ACC112 (cell line): ENCODE results near the gene FNIP1.
"Not testable (repeated sequence)": the region's sequence is repeated elsewhere in the genome, so short reads cannot be mapped to it uniquely, and the experiment has no call there.

Experiments
- H2AFZ ChIP-seq: fragments of 200-600 bp; sonication (generic); one replicate; pipeline ENCODE4 v1.6.0; 2017; ENCODE audit warnings: antibody characterized with exemption, low read length; ENCODE audit not compliant: unreplicated experiment
- H3K27ac ChIP-seq: fragments of 200-600 bp; sonication (generic); 2 replicates; pipeline ENCODE4 v1.5.1; 2014; ENCODE audit warnings: low read depth, mild to moderate bottlenecking, antibody characterized with exemption, low read length, moderate library complexity
- H3K27me3 ChIP-seq: fragments of 200-600 bp; sonication (generic); 2 replicates; pipeline ENCODE4 v1.6.1; 2014; ENCODE audit warnings: mild to moderate bottlenecking, antibody characterized with exemption, low read length, moderate library complexity, mixed read lengths; ENCODE audit not compliant: insufficient read depth
- H3K36me3 ChIP-seq: fragments of 200-600 bp; sonication (generic); 2 replicates; pipeline ENCODE4 v1.6.1; 2016; ENCODE audit warnings: mild to moderate bottlenecking, antibody characterized with exemption, low read length, moderate library complexity, mixed read lengths; ENCODE audit not compliant: insufficient read depth
- H3K4me1 ChIP-seq: fragments of 200-600 bp; sonication (generic); one replicate; pipeline ENCODE4 v1.6.1; 2016; ENCODE audit warnings: low read length, mixed read lengths; ENCODE audit not compliant: insufficient read depth, unreplicated experiment, control insufficient read depth
- H3K4me3 ChIP-seq: fragments of 200-600 bp; sonication (generic); 2 replicates; pipeline ENCODE4 v1.5.1; 2014; ENCODE audit warnings: mild to moderate bottlenecking, low read depth, low read length
- H3K79me2 ChIP-seq: fragments of 200-600 bp; sonication (generic); one replicate; pipeline ENCODE4 v1.6.0; 2016; ENCODE audit warnings: low read length; ENCODE audit not compliant: control insufficient read depth, unreplicated experiment, insufficient read depth

FNIP1 gene

GRCh38 chr5:131734939-131735338, 61.9 kb downstream of the FNIP1 start:
- not testable (repeated sequence) for H3K27ac ChIP-seq, H2AFZ ChIP-seq, H3K4me3 ChIP-seq, H3K27me3 ChIP-seq, H3K4me1 ChIP-seq
- H3K79me2 ChIP-seq: peaks cover 22% of the 10 kb centered on the region
- H3K36me3 ChIP-seq: peaks cover 17% of the 10 kb centered on the region

DNA sequence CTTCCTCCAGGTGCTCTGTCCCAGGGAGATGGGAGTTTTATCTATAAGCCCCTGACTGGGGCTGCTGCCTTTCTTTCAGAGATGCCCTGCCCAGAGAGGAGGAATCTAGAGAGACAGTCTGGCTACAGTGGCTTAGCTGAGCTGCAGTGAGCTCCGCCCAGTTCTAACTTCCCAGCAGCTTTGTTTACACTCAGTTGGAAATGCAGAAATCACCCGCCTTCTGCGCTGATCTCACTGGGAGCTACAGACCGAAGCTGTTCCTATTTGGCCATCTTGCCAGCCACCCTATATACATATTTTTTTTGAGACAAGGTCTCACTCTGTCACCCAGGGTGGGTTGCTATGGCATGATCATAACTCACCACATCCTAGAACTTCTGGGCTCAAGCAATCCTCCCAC, 67.5 kb downstream of the FNIP1 start:
- H3K27ac ChIP-seq, H3K4me3 ChIP-seq, H3K27me3 ChIP-seq, H2AFZ ChIP-seq, H3K79me2 ChIP-seq, H3K4me1 ChIP-seq: not testable (repeated sequence)
- peaks cover 31% of the 10 kb centered on the region for H3K36me3 ChIP-seq

DNA sequence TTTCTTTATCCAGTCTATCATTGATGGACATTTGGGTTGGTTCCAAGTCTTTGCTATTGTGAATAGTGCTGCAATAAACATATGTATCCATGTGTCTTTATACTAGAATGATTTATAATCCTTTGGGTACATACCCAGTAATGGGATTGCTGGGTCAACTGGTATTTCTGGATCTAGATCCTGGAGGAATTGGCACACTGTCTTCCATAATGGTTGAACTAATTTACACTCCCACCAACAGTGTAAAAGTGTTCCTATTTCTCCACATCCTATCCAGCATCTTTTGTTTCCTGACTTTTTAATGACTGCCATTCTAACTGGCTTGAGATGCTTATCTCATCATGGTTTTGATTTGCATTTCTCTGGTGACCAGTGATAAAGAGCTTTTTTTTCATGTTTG, 72.7 kb downstream of the FNIP1 start:
- peaks cover 31% of the 10 kb centered on the region for H3K36me3 ChIP-seq
- H3K4me3 ChIP-seq, H3K27me3 ChIP-seq, H3K4me1 ChIP-seq, H3K79me2 ChIP-seq, H3K27ac ChIP-seq, H2AFZ ChIP-seq: not testable (repeated sequence)

DNA sequence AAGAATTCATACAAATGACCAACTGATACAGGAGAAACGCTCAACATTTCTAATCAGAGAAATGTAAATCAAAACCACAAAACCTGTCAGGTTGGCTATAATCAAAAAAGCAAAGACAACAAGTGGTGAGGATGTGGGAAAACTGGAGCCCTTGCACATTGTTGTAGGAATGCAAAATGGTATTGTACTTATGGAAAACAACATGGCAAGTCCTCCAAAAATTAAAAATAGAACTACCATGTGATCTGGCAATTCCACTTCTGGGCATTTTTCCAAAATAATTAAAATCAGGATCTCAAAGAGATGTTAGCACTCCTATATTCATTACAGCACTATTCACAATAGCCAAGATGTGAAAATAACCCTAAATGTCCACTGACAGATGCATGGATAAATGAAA, 76.1 kb downstream of the FNIP1 start:
- peaks cover 10% of the 10 kb centered on the region for H3K79me2 ChIP-seq
- H3K27ac ChIP-seq: no peak overlapping the region
- no peaks in the 10 kb centered on the region for H3K4me1 ChIP-seq
- peaks cover 38% of the 10 kb centered on the region for H3K36me3 ChIP-seq
- H2AFZ ChIP-seq: no peak overlapping the region
- H3K27me3 ChIP-seq: no peaks in the 10 kb centered on the region
- no peak overlapping the region for H3K4me3 ChIP-seq

GRCh38 chr5:131719564-131719963, 77.3 kb downstream of the FNIP1 start:
- H3K36me3 ChIP-seq: peaks cover 38% of the 10 kb centered on the region
- H3K27me3 ChIP-seq: no peaks in the 10 kb centered on the region
- H3K27ac ChIP-seq: no peak overlapping the region
- H2AFZ ChIP-seq: no peak overlapping the region
- no peaks in the 10 kb centered on the region for H3K4me1 ChIP-seq
- peaks cover 10% of the 10 kb centered on the region for H3K79me2 ChIP-seq
- no peak overlapping the region for H3K4me3 ChIP-seq

- Histone ChIP-seq H3K4me3 (no peak overlapping the region), H3K27ac (no peak overlapping the region)
Observed at GRCh38 chr5:131718487-131719014, 78.3 kb downstream of the FNIP1 start.

DNA sequence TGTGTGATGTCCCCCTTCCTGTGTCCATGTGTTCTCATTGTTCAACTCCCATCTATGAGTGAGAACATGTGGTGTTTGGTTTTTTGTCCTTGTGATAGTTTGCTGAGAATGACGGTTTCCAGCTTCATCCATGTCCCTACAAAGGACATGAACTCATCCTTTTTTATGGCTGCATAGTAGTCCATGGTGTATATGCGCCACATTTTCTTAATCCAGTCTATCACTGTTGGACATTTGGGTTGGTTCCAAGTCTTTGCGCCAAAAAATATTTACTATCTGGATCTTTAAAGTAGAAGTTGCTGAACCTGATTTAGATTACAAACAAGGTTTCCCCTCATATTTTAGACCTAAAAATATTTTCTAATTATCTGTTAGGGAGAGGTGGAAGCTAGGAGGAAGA, 79.7 kb downstream of the FNIP1 start:
- H3K27me3 ChIP-seq, H3K4me1 ChIP-seq, H3K4me3 ChIP-seq, H3K27ac ChIP-seq, H2AFZ ChIP-seq: not testable (repeated sequence)
- Histone ChIP-seq H3K36me3 (peaks cover 42% of the 10 kb centered on the region), H3K79me2 (peaks cover 10% of the 10 kb centered on the region)

More at GRCh38 chr5:131718487-131719014, 78.3 kb downstream of the FNIP1 start:
- Histone ChIP-seq H3K27me3 (no peaks in the 10 kb centered on the region), H3K36me3 (peaks cover 42% of the 10 kb centered on the region), H3K4me1 (no peaks in the 10 kb centered on the region), H3K79me2 (peaks cover 10% of the 10 kb centered on the region), H2AFZ (no peak overlapping the region)

- Histone ChIP-seq H3K27me3 (no peaks in the 10 kb centered on the region), H3K4me1 (no peaks in the 10 kb centered on the region), H2AFZ (no peak overlapping the region), H3K79me2 (peaks cover 10% of the 10 kb centered on the region), H3K4me3 (no peak overlapping the region), H3K27ac (no peak overlapping the region), H3K36me3 (peaks cover 42% of the 10 kb centered on the region)
Observed at GRCh38 chr5:131716650-131717049, 80.2 kb downstream of the FNIP1 start.

DNA sequence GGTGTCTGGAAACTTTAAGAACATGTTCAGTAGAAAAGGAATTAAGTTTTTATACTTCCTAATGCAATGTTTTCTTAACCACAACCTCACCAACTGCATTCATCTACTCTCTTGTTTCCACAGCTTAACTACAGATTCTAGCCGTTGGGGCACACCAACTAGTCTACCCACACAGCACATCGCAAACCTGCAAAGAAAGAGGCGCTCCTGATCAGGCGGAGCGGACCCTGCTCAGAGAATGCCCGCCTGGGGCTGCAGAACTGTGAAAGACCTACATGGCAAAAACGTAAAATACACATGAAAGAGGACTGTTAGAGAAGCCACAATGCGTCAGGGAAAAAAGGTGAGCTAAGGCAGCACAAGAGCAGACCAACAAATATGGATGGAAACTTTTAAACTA, 86.4 kb downstream of the FNIP1 start:
- Histone ChIP-seq H3K27ac (no peak overlapping the region), H2AFZ (no peak overlapping the region), H3K4me1 (no peaks in the 10 kb centered on the region), H3K4me3 (no peak overlapping the region), H3K27me3 (no peaks in the 10 kb centered on the region), H3K36me3 (peaks cover 32% of the 10 kb centered on the region), H3K79me2 (no peaks in the 10 kb centered on the region)

- H3K36me3 ChIP-seq: peaks cover 39% of the 10 kb centered on the region
- H3K4me3 ChIP-seq: no peak overlapping the region
- no peaks in the 10 kb centered on the region for H3K27me3 ChIP-seq
- no peak overlapping the region for H2AFZ ChIP-seq
- no peaks in the 10 kb centered on the region for H3K79me2 ChIP-seq
- H3K27ac ChIP-seq: no peak overlapping the region
- no peaks in the 10 kb centered on the region for H3K4me1 ChIP-seq
Observed at GRCh38 chr5:131709043-131709442, 87.8 kb downstream of the FNIP1 start.

- Histone ChIP-seq H3K27ac (peak overlapping the region; percentile 10; the same call in 1 of the 2 replicates), H3K4me1 (no peaks in the 10 kb centered on the region), H2AFZ (no peak overlapping the region), H3K79me2 (no peaks in the 10 kb centered on the region), H3K27me3 (no peaks in the 10 kb centered on the region), H3K36me3 (peaks cover 65% of the 10 kb centered on the region), H3K4me3 (no peak overlapping the region)
Observed at GRCh38 chr5:131706281-131706680, 90.5 kb downstream of the FNIP1 start.
